ENCODE data around the gene ERP27.

DNA sequence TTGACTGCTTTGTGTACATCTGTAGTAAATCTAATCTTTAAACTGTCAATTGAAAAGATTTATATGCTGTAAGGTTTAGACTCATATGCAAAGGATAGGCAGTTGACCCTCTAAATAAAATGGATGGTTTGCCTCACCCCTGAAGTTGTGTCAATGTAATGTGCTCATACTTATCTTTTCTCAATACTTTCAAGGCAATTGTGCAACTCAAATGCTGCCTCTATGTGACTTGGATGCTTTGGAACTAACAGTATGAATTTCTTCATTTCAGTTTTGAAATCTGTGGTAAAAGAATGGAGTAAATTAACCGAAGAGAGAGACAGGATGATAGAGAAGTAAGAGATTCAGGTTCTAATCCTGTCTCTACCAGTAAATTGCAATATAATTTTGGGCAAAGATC lies 44.2 kb upstream of the ERP27 start:
- TF ChIP-seq, protein P1, sequence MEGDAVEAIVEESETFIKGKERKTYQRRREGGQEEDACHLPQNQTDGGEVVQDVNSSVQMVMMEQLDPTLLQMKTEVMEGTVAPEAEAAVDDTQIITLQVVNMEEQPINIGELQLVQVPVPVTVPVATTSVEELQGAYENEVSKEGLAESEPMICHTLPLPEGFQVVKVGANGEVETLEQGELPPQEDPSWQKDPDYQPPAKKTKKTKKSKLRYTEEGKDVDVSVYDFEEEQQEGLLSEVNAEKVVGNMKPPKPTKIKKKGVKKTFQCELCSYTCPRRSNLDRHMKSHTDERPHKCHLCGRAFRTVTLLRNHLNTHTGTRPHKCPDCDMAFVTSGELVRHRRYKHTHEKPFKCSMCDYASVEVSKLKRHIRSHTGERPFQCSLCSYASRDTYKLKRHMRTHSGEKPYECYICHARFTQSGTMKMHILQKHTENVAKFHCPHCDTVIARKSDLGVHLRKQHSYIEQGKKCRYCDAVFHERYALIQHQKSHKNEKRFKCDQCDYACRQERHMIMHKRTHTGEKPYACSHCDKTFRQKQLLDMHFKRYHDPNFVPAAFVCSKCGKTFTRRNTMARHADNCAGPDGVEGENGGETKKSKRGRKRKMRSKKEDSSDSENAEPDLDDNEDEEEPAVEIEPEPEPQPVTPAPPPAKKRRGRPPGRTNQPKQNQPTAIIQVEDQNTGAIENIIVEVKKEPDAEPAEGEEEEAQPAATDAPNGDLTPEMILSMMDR (IDR thresholded peaks at IDR 0.05) = no peak
- TF ChIP-seq POLR2A (IDR thresholded peaks at IDR 0.05) (no peak), POLR2AphosphoS5 (IDR thresholded peaks at IDR 0.05) (no peak)
